GM21447 (cell line): ENCODE results near the gene TEX51.

ENCODE experiments used
- ATAC-seq: cut with Tn5 transposase; IDR thresholded peaks from one replicate; pipeline ENCODE4 v1.9.1; 2021; ENCODE audit not compliant: unreplicated experiment

Gene TEX51

DNA sequence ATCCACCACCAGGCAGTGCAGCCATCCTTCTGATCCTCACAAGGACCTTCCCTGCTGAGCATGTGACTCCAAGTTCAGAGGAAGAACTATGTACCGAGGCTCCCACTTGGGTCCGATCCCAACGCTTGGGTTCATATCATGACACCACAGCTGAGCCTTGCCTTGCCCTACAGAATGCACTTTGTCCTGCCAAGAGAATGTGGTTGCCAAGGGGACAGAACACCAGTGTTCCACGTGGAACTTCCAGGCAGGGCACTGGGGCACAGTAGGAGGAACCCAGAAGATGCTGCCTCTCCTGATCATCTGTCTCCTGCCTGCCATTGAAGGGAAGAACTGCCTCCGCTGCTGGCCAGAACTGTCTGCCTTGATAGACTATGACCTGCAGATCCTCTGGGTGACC, at the start of gene TEX51:
Gene TEX51 (plus strand): TSS at position 255 of the 400 bp plus-strand sequence. CDS start 29 bp downstream, at position 284.
- no peak for ATAC-seq

DNA sequence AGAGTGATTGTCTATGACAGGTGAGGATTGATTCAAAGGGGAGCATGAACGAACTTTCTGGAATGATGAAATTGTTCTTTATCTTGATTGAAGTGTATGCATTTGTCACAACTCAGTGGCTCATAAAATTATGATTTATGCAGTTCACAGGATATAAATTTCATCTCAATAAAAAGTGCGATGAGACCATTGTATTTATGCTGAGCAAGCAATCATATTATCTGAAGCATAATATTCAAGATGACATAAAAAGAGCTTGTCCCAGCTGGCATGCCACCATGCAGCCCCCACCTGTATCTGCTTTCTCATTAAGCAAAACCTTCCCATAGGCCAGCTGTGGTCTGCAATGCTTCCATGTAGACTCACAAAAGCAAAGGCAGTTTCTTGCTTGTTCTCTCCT, 49.6 kb upstream of the TEX51 start:
- no peak for ATAC-seq

DNA sequence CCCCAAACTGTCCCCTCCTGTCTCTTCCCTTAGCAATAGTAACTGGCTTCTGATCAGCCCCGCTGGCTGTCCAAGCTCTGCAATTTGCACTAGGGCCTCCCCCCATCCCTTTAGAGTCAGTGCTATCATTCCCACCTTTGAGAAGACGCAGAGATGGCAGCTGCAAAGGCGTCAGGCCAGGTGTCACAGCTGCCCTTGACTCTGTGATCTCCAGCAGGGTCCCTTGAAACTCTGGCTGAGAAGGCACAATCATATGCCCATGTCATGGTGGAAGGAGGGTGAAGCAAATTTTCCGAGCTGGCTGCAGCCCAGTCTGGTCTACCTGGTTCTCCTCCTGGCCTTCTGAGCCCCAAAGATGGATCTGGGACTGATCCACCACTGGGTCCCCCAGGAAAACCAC, 49.2 kb upstream of the TEX51 start:
- no peak for ATAC-seq

DNA sequence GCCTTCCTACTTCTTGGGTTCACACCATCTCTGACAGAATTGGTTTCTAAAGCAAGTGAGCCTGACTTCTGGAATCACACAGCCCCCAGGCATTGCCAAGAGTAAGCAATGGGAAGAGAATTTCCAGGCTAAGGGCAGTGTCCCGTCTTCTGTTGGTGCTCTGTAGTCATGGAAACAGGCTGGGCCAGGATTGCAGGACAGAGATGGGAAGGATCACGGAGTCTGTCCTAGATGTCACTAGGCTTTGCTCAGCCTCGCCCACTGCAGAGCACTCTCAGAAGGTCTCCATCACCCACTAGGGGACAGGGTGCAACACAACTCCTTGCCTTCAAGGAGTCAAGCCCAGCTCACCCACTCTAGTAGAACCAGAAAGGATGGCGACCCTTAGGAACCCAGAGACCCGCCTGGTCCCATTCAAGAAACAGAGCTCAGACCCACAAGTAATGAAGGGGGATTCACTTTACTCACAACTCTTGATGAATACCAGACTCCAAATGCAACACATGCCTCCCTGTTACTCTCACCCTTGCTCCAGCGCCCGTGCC, 48.6 kb upstream of the TEX51 start:
- ATAC-seq = no peak

DNA sequence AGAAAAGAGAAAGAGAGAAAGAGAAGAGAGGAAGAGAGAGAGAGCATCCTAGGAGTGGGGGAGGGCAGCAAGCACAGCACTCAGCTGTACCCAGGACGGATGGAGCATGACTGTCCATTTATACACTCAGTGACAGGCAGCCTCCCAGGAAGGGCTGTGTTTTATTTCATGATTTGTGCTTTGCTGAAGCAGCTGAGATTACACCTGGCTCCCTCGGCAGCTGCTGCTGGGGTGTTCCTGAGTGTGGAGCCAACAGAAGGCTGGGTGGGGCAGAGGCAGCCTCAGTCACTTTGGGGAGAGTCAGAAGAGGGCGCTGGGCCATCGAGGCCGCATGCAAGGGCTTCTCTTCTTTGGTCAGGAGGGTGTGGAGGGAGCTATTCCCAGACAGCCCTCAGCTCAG, 47.8 kb upstream of the TEX51 start:
- no peak for ATAC-seq

DNA sequence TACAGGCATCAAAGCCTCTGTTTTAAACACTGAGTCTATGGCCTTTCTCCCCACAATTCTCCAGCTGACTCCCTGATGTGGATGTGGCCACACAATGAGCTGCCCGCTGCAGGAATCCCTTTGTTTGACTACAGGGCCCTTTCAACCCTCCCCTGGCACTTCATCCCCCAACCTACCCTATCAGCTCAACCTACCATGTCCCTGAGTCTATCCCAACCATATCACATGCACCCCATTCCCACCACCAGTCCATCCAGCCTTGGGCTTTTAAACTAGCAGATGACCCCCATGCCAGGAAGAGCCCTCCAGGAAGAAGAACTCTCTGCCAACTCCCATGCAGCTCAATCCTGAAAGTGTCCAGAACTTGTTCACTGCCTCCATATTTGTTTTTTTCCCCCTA, 46.9 kb upstream of the TEX51 start:
- no peak for ATAC-seq

DNA sequence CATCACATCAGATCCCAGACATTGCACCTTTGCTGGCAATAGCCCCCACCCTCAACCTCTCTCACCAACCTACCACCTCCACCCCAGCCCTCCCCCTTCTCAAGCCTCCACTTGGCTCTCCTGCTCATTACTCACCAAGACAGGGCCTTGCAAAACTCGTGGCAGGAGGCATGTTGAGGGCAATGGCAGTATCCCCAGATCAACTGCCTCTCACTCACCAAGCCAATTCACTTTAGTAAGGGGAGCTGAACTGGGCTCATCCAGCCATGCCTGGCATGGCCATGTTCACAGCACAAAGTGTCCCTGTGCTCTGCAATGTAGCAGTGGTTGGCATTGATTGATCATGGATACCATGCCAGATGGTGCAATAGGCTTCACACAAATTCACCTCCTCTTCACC, 46.3 kb upstream of the TEX51 start:
- no peak for ATAC-seq

DNA sequence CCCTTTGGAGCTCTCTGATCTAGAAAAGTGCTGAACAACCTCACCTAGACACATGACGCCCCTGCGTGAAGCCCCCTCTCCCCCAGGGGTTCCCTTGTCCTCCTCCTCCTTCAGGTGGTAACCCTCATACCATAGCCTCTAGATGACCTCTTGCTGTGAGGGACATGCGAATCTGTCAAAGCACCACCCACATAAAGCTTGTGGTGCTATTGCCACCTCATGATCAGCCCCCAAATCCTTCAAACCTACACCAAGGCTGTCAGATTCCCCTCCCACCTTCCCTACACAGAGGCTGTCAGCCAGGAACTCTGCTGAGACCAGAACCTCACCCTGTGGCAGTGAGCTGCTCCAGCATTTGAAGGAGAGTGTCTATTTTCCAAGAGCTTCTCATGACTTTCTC, 43.1 kb upstream of the TEX51 start:
- ATAC-seq = no peak

DNA sequence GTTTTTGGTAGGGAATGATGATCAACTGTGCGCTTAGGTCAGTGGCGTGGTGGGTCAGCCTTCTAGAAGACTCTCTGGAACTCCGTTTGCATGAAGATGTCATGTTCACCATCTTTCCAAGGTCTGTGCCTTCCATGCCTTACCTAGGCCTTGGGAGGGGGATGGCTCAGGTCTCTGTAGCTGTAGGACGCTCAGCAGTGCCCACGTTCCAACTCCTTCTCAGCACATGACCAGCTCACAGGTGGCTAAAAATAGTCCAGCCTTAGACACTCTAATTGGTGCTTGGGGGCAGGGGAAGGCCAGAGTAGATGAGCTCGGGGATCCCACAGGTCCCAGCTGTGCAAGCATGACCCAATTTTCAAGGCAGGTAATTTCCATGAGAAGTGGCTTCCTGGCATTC, 42.3 kb upstream of the TEX51 start:
- ATAC-seq = no peak

DNA sequence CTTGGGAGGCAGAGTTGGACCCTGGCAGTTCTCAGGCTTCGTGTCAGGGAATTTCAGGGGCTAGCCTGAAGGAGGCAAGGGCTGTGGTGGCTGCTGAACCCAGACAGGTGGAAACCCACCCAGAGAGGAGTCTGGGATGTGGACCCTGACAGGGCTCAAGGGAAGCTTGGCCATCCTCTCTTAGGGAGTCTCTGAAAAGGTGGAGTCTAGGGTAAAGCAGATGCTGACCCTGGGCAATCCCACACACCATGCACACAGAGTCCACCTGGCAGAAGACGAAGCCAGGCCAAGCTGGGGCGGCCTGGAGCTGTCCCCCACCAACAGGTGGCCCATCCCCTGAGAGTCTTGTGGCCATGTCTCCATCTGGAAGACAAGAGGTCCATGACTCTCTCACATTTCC, 41.2 kb upstream of the TEX51 start:
- ATAC-seq = no peak

DNA sequence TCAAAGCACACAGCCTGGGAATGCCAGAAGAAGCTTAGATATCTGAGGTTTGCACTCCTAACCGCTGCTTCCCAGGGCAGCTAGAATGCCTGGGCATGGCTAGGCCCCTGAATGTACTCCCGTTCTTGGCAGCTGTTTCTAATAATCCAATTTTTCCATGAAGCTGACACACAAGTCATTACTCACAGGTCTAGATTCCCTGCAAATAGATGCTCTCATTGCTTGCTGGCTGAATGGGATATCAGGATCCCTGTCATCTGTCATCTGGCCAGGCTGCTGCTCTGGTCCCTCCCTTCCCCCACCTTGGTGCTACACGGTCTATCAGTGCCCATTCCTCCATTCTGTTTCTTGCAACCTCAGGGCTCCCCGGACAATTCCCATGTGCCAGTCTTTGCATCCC, 40.7 kb upstream of the TEX51 start:
- ATAC-seq = no peak

DNA sequence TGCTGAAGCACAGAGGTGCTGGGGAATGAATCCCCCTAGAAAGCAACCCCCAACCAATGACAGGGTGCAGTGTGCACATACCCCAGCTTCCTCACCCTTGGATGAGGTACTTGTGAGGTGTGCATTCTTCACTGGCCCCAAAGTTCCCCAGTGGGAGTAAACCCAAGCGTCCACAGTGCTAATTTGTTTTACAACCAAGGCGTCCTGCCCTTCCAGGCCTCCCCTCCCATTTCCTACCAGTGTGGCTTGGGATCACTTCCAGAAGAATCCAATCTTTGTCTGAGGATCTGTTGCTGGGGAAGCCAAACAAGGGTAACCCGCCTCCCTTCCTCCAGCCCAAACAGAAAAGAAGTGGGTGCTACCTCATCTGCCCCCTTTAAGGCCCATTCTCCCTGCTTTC, 40.3 kb upstream of the TEX51 start:
- ATAC-seq = no peak

DNA sequence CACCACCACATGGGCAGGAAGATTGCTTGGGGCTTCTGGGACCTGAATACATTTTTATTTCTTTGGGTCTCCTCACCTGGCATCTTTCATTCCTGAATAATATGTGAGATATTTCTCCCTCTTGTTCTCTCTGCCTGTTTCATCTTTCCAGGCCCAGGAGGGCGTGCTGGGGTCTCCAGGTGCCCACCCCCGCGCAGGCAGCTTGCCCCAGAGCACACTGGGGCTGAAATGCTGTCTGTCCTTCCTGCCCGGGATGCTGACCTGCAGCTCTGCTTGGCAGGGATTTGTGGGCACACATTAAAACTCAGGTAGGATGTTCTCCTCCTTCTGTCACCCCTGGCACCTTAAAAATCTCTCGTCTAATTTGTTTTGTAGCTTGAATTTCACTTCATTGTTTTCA, 39.7 kb upstream of the TEX51 start:
- no peak for ATAC-seq

DNA sequence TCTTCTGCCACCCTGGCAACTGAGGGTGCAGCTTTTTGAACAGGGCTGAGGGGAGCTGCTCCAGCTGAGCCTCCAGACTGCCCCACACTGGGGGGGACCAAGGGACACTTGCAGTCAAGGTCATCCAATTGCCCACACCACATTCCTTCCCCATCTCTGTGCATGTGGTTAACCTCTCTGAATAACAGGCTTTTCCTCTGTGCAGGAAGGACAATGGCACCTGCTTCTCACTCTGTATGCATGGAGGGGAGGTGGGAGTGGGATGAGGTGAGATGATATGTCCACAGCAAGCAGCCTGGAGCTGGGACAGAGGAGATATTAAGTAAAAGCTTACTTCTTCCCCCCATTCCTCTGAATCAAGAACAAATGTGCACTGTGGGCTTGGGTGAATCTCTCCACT, 39.1 kb upstream of the TEX51 start:
- no peak for ATAC-seq

DNA sequence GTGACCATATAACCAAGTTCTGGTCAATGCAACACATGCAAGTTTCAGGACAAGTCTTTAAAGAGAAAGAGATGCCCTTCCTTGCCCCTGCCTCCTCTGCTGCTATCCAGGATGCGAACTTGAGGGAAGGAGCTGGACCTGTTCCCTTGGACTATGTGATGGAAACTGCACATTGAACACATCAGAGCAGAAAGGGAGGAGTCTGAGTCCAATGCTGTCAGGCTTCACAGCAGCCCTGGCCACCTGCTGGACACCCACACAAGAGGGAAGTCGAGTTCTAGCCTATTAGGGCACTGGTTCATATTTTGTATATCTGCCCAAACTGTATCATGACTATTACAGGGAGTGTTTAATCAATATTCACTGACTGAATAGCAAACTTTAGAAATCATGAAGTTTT, 38.3 kb upstream of the TEX51 start:
- ATAC-seq = no peak

DNA sequence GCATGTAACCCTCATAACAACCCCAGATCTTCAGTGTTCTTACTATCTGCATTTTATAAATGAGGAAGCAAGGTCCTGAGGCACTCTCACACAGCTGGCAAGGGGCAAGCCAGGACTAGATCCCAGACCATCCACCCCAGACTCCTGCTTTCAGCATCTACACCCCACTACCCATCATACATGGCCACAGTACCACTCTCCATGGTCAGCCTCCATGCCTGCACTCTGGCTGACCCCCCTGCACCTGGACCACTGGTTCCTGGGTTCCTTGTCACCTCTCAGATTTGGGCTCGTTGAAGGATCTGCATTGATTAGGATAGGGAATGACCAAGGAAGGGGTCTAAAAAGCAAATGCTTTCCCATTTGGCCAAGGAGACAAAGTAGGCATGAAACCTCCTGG, 36.0 kb upstream of the TEX51 start:
- ATAC-seq = no peak

DNA sequence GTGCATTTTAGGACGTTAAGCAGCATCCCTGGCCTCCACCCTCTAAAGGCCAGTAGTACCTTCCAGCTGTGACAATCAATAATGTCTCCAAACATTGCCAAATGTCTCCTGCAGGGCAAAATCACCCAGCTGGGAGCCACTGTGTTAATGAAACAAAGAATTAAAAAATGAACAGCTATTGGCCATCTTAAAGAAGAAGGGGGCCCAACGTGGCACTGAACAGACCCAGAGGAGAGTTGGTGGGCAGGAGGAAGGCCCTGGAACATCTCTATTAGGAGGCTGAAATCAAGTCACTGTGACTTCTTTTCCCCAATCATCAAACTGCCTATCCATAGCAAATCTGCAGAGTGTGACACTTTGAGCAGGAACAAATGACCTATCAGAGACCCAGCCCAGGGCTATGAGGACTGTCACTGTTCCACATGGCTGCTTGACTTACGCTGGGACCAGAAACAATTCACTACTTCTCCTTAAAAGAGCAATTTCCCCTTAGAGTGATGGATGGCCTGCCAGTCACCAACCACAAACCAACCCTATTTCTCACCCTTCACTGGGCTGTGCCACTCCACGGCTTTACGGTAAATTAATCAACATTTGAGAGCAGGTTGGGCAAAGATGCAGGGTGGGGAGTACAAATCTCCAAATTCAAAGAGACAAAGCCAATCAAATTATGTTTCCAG, 35.2 kb upstream of the TEX51 start:
- no peak for ATAC-seq

DNA sequence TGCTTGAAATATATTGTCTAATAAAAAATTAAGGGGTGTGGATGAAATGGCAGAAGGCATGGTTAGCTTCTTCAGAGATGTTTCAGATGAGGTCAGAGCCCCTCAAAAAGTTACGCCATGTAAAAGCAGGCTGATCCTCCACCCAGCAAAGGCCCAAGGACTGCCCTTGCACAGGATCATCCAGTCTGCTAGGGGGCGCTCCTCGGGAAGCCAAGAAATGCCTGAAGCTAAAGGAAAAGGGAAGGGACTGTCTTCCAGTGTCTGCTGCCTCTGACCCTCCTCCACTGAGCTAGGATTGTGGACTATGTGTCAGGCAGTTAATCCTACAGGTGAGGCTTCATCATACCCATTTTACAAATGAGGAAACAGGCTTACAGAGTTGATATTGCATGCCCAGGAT, 33.8 kb upstream of the TEX51 start:
- no peak for ATAC-seq

DNA sequence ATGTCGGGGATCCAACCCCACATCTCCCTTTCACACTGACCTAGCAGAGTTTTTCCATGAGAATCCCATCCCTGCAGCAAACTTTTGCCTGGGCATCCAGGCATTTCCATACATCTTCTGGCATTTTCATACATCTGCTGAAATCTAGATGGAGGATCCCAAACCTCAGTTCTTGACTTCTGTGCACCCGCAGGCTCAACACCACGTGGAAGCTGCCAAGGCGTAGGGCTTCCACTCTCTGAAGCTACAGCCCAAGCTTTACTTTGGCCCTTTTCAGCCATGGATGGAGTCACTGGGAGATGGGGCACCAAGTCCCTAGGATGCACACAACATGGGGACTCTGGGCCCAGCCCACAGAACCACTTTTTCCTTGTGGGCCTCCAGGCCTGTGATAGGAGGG, 32.2 kb upstream of the TEX51 start:
- no peak for ATAC-seq

DNA sequence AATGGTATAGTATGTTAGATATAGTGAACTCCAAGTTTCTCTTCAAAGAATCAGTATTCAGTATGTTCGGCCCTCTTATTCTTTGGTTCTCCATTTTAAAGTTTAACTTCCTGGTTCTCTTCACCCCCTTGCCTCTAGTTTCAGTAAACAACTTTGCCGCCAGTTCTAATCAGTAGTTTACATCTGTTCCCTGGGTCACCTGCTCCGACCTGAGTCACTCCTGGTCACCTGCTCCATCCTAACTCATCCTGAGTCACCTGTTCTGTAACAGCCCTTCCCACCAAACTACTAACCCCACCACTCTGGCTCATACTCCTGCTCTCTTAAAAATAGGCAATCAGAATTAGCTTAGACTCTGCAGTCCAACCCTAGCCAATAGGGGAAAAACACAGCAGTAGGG, 23.7 kb upstream of the TEX51 start:
- no peak for ATAC-seq

DNA sequence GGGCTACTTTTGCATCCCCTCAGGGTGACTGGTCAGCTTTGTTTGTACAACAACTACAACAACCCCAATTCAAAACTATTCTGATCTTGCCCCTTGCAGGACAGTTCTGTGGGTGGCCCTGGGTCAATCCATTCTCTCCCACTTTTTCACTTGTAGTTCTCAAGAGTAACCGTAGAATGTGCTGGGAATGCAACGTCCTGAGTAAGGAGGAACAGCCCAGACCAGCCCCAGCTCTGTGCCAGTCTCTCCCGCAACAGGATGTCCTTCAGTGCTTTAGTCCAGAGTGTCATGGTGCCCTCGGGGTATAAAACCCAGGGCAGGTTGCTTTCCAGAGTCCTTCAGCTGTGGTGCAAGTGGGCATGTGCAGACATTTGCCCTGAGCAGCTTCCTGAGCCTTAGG, 22.1 kb upstream of the TEX51 start:
- ATAC-seq = no peak

DNA sequence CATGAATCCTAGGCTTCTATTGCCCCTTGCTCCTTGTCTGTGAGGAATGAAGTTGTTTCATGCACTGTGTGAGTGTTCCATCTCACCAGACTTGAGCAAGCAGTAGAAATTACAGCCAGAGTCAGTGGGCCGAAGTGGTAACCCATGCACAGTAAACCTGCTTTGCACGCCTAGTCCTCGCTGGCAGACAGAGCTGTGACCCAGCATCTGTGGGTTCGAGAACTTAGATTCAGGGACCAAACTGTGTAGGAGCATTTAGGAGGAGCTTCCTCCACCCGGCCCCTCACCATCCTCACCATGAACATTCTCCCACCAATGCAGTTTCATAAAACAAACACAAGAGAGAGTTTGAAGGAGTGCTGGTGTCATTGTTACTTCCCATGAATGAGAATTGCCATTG, 21.6 kb upstream of the TEX51 start:
- no peak for ATAC-seq

DNA sequence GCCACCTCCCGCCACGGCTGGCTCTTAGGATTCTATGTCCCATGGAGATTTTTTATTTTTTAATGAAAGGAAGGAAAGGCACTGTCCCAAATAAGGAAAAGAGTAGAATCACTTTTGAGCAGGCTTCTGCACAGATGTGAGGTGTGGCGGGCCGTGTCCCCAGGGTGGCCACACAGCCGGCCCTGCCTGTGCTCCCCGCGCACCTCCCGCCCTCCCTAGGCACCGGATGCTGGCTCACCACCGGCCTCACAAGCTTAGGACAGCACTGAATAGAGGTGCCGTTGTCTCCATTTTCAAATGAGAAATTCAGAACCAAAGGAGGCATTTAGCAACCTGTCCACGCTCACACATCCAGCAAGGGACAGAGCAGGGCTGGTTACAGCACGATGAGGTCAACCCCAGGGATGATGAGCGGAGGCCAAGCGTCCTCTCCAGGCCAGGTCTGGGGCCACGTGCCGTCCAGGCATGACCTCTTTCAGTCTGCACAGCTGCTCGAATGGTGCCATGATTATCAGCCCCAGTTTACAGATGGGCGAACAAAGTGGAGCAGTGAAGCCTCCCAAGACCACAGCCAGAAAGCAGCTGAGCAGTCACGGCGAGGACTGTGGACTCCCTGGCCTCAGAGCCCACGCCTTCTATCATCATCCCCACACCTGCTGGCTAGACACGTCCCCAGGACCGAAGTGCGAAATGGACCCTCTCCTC, 20.7 kb upstream of the TEX51 start:
- ATAC-seq = no peak
